ENCODE results near the gene WDR93.

- TF ChIP-seq CTCF (conservative IDR thresholded peaks at IDR 0.05; ENCODE audit: low read depth, low read length) = no peak
- no peak for TF ChIP-seq EZH2 (IDR thresholded peaks at IDR 0.05; ENCODE audit: borderline replicate concordance, low read depth, low read length, poor library complexity, severe bottlenecking)
Observed at GRCh38 chr15:89669309-89669865, 21.2 kb upstream of the WDR93 start.
